GM10266 (cell line): Measurements from ENCODE around the gene GPR75.

Source experiments
- DNase-seq: peaks from one replicate; pipeline ENCODE4 v3.0.0; 2012; ENCODE audit errors: extremely low spot score
- CTCF ChIP-seq: IDR thresholded peaks from 2 replicates; pipeline ENCODE4 v1.5.1; 2012; ENCODE audit warnings: mild to moderate bottlenecking, low read depth; ENCODE audit not compliant: control insufficient read depth, insufficient read depth; ENCODE audit errors: missing control alignments

The GPR75 gene

GRCh38 chr2:53811601-53812000 is 48.2 kb downstream of the GPR75 start:
- no peak for TF ChIP-seq CTCF
- DNase-seq = no peak
